Body of pancreas (tissue), 4 donors: Measurements from ENCODE around the gene GATB. TPM values are rescaled to one million over a fixed set of nuclear protein-coding genes. Genes with fewer than 3 reads are reported as not detected.

ENCODE experiments used
- ATAC-seq: fragments of 150-250 bp; one replicate; pipeline ENCODE4 v1.9.1; 2016
- DNase-seq, 4 donors: peaks; one replicate each; pipeline ENCODE4 v3.0.0-alpha.2; 2019
- H3K27ac ChIP-seq, 4 donors: fragments of 200-600 bp; sonication (generic); 1 replicate in 3 of 4; 2 replicates in 1 of 4; pipeline versions ENCODE4 v1.5.1 to v1.6.1; 2016 to 2019; ENCODE audit warnings: mild to moderate bottlenecking in 1 of 4, mixed read lengths in 1 of 4, moderate library complexity in 1 of 4
- H3K27me3 ChIP-seq, 2 donors: fragments of 200-600 bp; sonication (generic); one replicate each; pipeline ENCODE4 v1.6.0; 2016; ENCODE audit warnings: mild to moderate bottlenecking in 1 of 2
- H3K36me3 ChIP-seq, 2 donors: fragments of 200-600 bp; sonication (generic); replicated peaks in 1 of 2; 2 replicates each; pipeline ENCODE4 v1.5.1; 2016; ENCODE audit warnings: low read depth in 2 of 2; ENCODE audit not compliant: insufficient read depth in 1 of 2
- H3K4me1 ChIP-seq: fragments of 200-600 bp; sonication (generic); one replicate; pipeline ENCODE4 v1.6.0; 2016
- H3K4me3 ChIP-seq, 2 donors: fragments of 200-600 bp; sonication (generic); 1 replicate in 1 of 2; 2 replicates in 1 of 2; pipeline ENCODE4 v1.5.1; 2016 to 2019
- H3K9me3 ChIP-seq, 3 donors: fragments of 200-600 bp; sonication (generic); 1 replicate in 2 of 3; 2 replicates in 1 of 3; pipeline ENCODE4 v1.5.1; 2016
- POLR2A ChIP-seq, 3 donors: fragments of 450-650 bp; IDR thresholded peaks; one replicate each; pipeline ENCODE4 v1.6.1; 2016; ENCODE audit warnings: antibody characterized with exemption in 3 of 3, mild to moderate bottlenecking in 2 of 3
- WGBS, 2 donors: methylation state at CpG; one replicate each; pipeline ENCODE4 v1.1.5; 2017; 5-methylcytosine and 5-hydroxymethylcytosine counted together
- intact Hi-C: fragments of 100-400 bp; cut with DNase I; formaldehyde crosslinking; loops from one replicate; pipeline ENCODE4 v1.15.1; 2023
- total RNA-seq, 2 donors: library from RNA; depleted of rRNA; stranded (reverse); fragments of >200 nt; gene quantifications; one replicate each; pipeline ENCODE4 v1.1.0, GENCODE V29; 2016
- TF ChIP-seq, protein P1 (sequence below), 7 experiments: fragments of 450-650 bp in 4 of 7; fragments of 200-600 bp in 3 of 7; sonication (generic) in 3 of 7; IDR thresholded peaks; one replicate each; pipeline ENCODE4 v1.5.1; 2016 to 2019; ENCODE audit warnings: antibody characterized with exemption in 7 of 7

Gene GATB
- total RNA-seq, 2 donors from 2014 or later: 5.6 to 7.3 TPM

DNA sequence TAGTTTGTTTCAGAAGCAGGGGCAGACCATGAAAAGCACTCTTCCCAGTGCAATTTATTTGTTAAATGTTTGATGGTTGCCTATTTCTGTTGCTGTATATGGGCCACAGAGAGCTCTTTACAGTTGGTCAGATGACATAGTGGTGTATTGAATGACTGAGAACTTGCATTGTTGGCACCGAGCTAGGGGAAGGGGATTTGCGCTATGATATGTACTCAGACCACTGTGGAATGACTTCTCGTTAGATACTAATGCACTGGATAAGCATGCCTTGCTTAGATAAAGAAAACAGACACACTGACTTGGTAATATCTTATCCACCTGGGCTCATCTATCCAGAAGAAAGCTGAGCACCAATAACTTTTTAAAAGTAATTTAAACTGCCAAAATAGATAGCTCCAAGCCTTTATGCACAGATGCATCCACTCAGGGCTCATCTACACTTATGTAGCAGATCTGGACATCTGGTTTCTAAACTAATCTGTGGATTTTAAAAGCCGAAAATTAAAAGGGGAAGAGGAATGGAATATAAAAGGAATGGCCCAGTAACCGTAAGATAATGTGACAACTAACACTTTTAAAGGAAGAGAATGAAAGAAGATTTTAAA, 132.7 kb downstream of the GATB start:
- no peak overlapping the region for H3K4me3 ChIP-seq
- H3K4me1 ChIP-seq: no peaks in the 10 kb centered on the region
- no peak for TF ChIP-seq POLR2A (IDR thresholded peaks at IDR 0.05)
- TF ChIP-seq, protein P1, sequence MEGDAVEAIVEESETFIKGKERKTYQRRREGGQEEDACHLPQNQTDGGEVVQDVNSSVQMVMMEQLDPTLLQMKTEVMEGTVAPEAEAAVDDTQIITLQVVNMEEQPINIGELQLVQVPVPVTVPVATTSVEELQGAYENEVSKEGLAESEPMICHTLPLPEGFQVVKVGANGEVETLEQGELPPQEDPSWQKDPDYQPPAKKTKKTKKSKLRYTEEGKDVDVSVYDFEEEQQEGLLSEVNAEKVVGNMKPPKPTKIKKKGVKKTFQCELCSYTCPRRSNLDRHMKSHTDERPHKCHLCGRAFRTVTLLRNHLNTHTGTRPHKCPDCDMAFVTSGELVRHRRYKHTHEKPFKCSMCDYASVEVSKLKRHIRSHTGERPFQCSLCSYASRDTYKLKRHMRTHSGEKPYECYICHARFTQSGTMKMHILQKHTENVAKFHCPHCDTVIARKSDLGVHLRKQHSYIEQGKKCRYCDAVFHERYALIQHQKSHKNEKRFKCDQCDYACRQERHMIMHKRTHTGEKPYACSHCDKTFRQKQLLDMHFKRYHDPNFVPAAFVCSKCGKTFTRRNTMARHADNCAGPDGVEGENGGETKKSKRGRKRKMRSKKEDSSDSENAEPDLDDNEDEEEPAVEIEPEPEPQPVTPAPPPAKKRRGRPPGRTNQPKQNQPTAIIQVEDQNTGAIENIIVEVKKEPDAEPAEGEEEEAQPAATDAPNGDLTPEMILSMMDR (IDR thresholded peaks at IDR 0.05): no peak
- no peak for ATAC-seq
- H3K27ac ChIP-seq: no peak overlapping the region
- no peak for DNase-seq
- H3K36me3 ChIP-seq: no peaks in the 10 kb centered on the region
- H3K27me3 ChIP-seq: no peaks in the 10 kb centered on the region
- no peaks in the 10 kb centered on the region for H3K9me3 ChIP-seq
- 83 to 85% methylated on average over 5 of the region's 5 CpGs for WGBS, 2 donors
- intact Hi-C loops: no loop called here

DNA sequence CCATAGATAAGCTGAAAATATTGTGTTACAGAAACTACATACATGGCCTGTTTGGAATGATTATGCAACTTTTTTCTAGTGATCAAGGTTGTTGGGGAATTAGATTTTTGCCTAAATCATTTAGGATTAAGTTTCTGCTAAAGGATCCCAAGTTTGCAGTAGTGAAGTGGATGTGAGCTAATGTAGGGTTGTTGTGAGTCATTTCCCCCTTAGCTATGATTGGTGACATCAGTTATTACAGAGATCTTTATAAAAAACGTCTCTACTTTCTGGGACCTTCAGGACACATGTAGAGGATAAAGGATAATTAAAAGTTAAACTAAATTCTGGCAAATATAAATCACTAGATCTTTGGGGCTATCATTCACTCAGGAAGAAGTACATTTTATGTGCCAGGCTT, 133.3 kb downstream of the GATB start:
- Histone ChIP-seq H3K9me3 (no peaks in the 10 kb centered on the region), H3K27me3 (no peaks in the 10 kb centered on the region), H3K27ac (no peak overlapping the region), H3K4me3 (no peak overlapping the region), H3K36me3 (no peaks in the 10 kb centered on the region), H3K4me1 (no peaks in the 10 kb centered on the region)
- no peak for DNase-seq
- WGBS, 2 donors: 39 to 44% methylated on average over 1 of the region's 1 CpG
- ATAC-seq: no peak
- intact Hi-C loops: no loop called here
- no peak for TF ChIP-seq POLR2A (IDR thresholded peaks at IDR 0.05)

- no peaks in the 10 kb centered on the region for H3K27me3 ChIP-seq
- no peaks in the 10 kb centered on the region for H3K4me1 ChIP-seq
- no peak overlapping the region for H3K4me3 ChIP-seq
- TF ChIP-seq POLR2A (IDR thresholded peaks at IDR 0.05): no peak
- TF ChIP-seq, protein P1 (IDR thresholded peaks at IDR 0.05): no peak
- no peaks in the 10 kb centered on the region for H3K36me3 ChIP-seq
- H3K9me3 ChIP-seq: no peaks in the 10 kb centered on the region
- ATAC-seq (no peak), DNase-seq (no peak)
- 55 to 81% methylated on average over 3 of the region's 3 CpGs for WGBS, 2 donors
- intact Hi-C loops: no loop called here
- no peak overlapping the region for H3K27ac ChIP-seq
Observed at GRCh38 chr4:151626751-151627150, 134.1 kb downstream of the GATB start.

DNA sequence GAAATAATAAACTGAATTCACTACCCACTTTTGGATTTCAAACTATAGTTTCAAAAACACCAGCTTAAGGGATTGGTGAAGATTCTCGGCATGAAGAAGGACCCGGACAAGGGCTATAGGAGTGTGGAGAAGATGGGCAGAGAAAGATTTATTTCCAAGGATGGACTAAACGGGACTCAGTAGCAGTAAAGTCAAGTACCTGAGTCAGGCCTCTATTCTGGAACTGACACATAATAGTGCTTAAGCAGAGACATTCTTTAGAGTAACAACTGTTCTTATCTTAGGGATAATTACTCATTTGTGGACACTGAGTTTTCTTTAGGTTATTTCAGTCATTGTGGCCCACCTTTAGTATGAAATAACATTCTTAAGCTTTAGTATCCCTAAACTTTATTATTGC, 134.6 kb downstream of the GATB start:
- no peak for ATAC-seq
- H3K4me3 ChIP-seq: no peak overlapping the region
- no peak overlapping the region for H3K27ac ChIP-seq
- no peaks in the 10 kb centered on the region for H3K27me3 ChIP-seq
- intact Hi-C loops: no loop called here
- no peaks in the 10 kb centered on the region for H3K4me1 ChIP-seq
- H3K36me3 ChIP-seq: no peaks in the 10 kb centered on the region
- WGBS, 2 donors: 85 to 92% methylated on average over 3 of the region's 3 CpGs
- H3K9me3 ChIP-seq: no peaks in the 10 kb centered on the region
- no peak for DNase-seq
- TF ChIP-seq POLR2A (IDR thresholded peaks at IDR 0.05): no peak
- TF ChIP-seq, protein P1 (IDR thresholded peaks at IDR 0.05): no peak

DNA sequence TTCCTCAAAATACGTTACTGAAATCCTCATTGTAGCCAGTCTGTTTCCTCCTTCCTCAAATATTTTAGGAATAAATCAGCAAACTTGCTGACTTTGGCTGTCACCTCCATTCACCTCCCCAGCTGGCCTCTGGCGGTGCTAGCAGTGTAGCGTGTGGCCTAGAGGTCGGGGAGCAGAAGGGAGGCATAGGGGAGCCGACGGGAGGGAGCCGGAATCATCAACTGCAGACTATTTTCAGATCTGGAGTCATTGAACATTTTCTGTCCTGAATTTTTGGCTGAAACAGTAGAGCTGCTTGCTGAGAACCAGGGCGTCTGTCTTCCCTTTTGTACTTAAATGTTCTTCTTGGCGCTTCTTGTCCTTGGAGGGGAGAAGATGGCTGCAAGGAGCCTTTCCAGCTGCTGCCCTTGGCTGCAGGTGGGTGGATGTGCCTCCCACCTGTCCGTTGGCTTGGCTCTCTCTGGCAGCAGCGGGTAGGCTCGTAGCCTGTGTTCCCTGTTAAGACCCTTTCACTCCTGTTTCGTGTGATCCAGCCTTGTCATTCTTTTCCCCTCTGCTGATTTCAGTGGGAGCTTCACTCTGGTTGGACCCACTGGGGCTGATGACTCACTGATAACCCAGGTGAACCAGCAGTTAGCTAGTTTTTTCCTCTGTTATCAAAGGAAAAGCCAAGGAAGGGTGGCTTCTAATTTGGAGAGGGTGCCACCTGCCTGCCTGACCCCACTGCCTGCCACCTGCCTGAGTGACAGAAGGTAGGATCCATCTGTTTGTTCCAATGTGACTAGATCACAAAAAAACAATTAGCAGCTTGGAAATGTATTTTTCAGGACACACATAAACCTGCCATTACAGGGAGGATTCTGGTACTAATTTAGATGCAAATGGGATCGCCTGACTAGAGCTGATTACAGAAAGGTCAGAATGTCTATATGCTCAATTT, 135.9 kb downstream of the GATB start:
- Histone ChIP-seq H3K4me3 (no peak overlapping the region), H3K4me1 (no peaks in the 10 kb centered on the region), H3K27me3 (no peaks in the 10 kb centered on the region), H3K9me3 (no peaks in the 10 kb centered on the region), H3K36me3 (no peaks in the 10 kb centered on the region), H3K27ac (no peak overlapping the region)
- no peak for ATAC-seq
- 87 to 88% methylated on average over 14 of the region's 14 CpGs for WGBS, 2 donors
- TF ChIP-seq POLR2A (IDR thresholded peaks at IDR 0.05): no peak
- TF ChIP-seq, protein P1 (IDR thresholded peaks at IDR 0.05): no peak
- intact Hi-C loops: no loop called here
- no peak for DNase-seq
